Psoas muscle (tissue), 8 donors: ENCODE results near the gene UMAD1. TPM values are rescaled to one million over a fixed set of nuclear protein-coding genes. Genes with fewer than 3 reads are reported as not detected.

Experiments
- ATAC-seq, 4 donors: fragments of 200-7000 bp; cut with Tn5 transposase; one replicate each; pipeline ENCODE4 v1.9.1; 2020; ENCODE audit warnings: moderate library complexity in 3 of 4, mild to moderate bottlenecking in 2 of 4
- DNase-seq, 2 donors: peaks; one replicate each; pipeline ENCODE4 v3.0.0-alpha.2; 2020
- H3K27ac ChIP-seq: fragments of 200-600 bp; one replicate; pipeline ENCODE4 v1.8.0; 2022
- H3K27me3 ChIP-seq, 3 donors: fragments of 200-600 bp in 1 of 3; one replicate each; pipeline versions ENCODE4 v1.6.1 to v1.8.0; 2013 to 2022; ENCODE audit warnings: low read length in 2 of 3, mild to moderate bottlenecking in 2 of 3, moderate library complexity in 1 of 3; ENCODE audit not compliant: insufficient read depth in 3 of 3
- H3K36me3 ChIP-seq, 2 donors: fragments of 200-600 bp in 1 of 2; one replicate each; pipeline versions ENCODE4 v1.6.1 to v1.8.0; 2013 to 2022; ENCODE audit warnings: low read depth in 1 of 2, mild to moderate bottlenecking in 1 of 2, moderate library complexity in 1 of 2; ENCODE audit not compliant: insufficient read depth in 1 of 2
- H3K4me1 ChIP-seq: fragments of 200-600 bp; one replicate; pipeline ENCODE4 v1.8.0; 2022
- H3K4me3 ChIP-seq: fragments of 200-600 bp; one replicate; pipeline ENCODE4 v1.8.0; 2022; ENCODE audit warnings: mild to moderate bottlenecking
- H3K9me3 ChIP-seq: fragments of 200-600 bp; one replicate; pipeline ENCODE4 v1.8.0; 2022
- WGBS, 3 donors: extraction: QIAGEN DNeasy Blood & Tissue Kit; methylation state at CpG; one replicate each; pipeline versions ENCODE4 v1.1.6 to v1.1.7; 2013; 5-methylcytosine and 5-hydroxymethylcytosine counted together
- intact Hi-C, 2 donors: fragments of 100-400 bp; cut with DNase I; formaldehyde crosslinking; loops; one replicate each; pipeline versions ENCODE4 v1.11.0 to v1.14.2; 2022
- polyA plus RNA-seq, 3 donors: library from polyadenylated mRNA; stranded (reverse); fragments of 200-250 nt; gene quantifications; one replicate each; pipeline ENCODE4 v1.2.3, GENCODE V29; 2013
- total RNA-seq, 4 donors: library from RNA; stranded (reverse); fragmentation: NEBNext Ultra II Directional in 2 of 4; extraction: Animal tissue kit (Norgen Biotek cat#: 25700) in 2 of 4; gene quantifications; one replicate each; pipeline versions ENCODE4 v1.2.1 to v1.2.4, GENCODE V29; 2021 to 2023
- TF ChIP-seq, protein P1 (sequence below): fragments of 200-600 bp; IDR thresholded peaks from one replicate; pipeline ENCODE4 v1.8.0; 2022; ENCODE audit warnings: antibody characterized with exemption
- donor health status: healthy with polysubstance abuse.
- donor health status: DM: no; HTN: no; CAD: no; lungs with moderate emphysema.
- donor health status: Bipolar disorder and iron deficiency.
- donor health status: healthy.
- donor health status: DM: yes; HTN: yes; CAD: no.
- donor health status: DM: no; HTN: no; CAD: no.
- donor health status: DM: no; HTN: no; CAD: no.
- donor health status: DM: yes; HTN: yes; CAD: no.

UMAD1 gene
- total and polyA plus RNA-seq, 7 donors, result 6.2 to 19.1 (median 12.3) TPM

DNA sequence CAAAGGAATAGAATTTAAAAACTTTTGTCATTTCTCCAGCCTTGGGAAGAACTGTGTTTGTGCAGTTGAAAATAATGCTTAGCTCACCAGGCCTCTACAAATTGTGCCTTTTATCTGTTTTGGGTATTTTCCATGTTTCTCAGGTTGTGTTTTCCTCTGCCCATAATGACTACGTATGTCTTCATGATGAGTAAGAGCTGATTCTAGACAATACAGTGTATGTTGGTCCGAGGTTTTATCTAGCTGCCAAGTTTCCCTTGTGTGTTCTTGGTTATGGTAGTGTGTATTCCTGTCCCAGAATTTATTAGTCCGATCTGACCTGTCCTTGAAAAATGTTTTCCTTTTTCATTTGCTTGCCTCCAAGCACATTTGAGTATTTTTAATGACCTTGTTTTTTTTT is 244.3 kb downstream of the UMAD1 start:
- Histone ChIP-seq H3K4me1 (peaks cover 3% of the 10 kb centered on the region), H3K27me3 (no peaks in the 10 kb centered on the region), H3K27ac (no peak overlapping the region), H3K36me3 (no peaks in the 10 kb centered on the region), H3K9me3 (no peaks in the 10 kb centered on the region), H3K4me3 (no peak overlapping the region)
- WGBS, 3 donors, result 43 to 47% (median 47%) methylated on average over 3 of the region's 3 CpGs
- intact Hi-C loops, result no loop called here
- DNase-seq, result no peak
- no peak for ATAC-seq
- TF ChIP-seq, protein P1, sequence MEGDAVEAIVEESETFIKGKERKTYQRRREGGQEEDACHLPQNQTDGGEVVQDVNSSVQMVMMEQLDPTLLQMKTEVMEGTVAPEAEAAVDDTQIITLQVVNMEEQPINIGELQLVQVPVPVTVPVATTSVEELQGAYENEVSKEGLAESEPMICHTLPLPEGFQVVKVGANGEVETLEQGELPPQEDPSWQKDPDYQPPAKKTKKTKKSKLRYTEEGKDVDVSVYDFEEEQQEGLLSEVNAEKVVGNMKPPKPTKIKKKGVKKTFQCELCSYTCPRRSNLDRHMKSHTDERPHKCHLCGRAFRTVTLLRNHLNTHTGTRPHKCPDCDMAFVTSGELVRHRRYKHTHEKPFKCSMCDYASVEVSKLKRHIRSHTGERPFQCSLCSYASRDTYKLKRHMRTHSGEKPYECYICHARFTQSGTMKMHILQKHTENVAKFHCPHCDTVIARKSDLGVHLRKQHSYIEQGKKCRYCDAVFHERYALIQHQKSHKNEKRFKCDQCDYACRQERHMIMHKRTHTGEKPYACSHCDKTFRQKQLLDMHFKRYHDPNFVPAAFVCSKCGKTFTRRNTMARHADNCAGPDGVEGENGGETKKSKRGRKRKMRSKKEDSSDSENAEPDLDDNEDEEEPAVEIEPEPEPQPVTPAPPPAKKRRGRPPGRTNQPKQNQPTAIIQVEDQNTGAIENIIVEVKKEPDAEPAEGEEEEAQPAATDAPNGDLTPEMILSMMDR, result no peak

DNA sequence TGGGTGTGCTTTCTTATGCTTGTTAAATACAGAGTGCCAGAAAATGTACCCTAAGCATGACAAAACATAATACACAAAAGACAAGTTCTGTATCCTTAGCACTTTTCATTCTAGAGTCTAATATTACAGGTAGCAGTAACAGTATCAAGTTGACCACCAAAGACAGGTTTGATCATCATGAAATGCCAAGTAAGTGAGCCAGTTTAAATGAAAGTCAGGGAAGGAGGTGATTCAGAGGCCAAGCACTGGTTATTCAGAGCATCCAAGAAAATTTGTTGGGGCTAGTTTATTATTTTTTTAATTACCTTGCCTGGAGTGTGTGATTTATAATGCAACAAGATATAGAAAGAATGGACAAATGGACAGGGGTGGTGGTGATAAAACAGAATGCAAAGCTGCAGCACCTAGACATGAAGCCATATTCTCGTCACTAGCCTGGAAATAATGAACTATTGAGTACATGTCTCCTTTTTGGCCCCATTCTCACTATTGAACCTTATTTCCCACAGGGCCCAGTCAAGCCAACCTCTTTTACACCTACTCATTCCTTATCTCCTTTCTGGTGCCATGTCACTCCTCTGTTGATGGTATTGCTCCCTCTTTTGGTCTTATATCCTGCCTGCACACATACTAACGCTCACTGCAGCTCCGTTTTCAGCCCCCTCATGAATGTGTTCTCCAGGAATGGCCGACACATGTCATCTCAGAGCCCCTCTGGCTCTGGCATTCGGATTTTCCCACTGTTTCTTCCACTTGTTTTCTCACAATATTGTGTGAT is 249.4 kb downstream of the UMAD1 start:
- Histone ChIP-seq H3K27ac (no peak overlapping the region), H3K27me3 (no peaks in the 10 kb centered on the region), H3K9me3 (no peaks in the 10 kb centered on the region), H3K4me3 (no peak overlapping the region), H3K4me1 (no peaks in the 10 kb centered on the region), H3K36me3 (no peaks in the 10 kb centered on the region)
- DNase-seq (no peak), ATAC-seq (no peak)
- 95 to 97% (median 97%) methylated on average over 5 of the region's 5 CpGs for WGBS, 3 donors
- intact Hi-C loops, result no loop called here
- TF ChIP-seq, protein P1, result no peak

DNA sequence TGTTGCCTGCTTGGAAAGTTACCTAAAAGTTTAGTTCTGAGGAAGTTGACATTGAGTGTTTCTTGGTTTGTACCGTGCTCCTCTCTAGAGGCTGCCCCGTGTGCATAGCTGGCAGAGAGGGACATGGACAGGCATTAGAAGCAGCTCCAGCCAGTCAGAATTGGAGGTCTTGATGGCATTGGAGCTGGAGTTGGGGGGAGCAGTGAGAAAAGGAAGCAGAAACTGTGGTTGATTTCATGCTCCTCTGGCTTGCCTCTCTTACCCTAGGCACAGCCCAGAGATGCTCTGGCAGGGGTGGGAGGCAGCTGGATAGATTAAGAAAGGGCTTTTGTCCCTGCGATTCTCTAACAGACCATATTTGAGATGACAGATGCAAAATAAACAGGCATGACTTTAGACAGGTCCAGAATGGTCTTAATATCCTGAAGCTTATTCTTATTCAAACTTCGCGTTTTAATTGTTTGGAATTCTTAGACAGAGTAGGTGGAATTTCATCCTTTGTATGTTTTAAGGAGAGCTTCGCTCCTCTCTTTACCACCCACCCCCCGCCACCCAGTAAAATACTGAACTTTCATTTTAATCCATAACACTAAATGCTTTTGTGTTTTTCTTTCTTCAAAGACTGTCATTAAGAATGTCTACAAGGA is 254.6 kb downstream of the UMAD1 start:
- H3K4me1 ChIP-seq, result no peaks in the 10 kb centered on the region
- no peaks in the 10 kb centered on the region for H3K9me3 ChIP-seq
- DNase-seq, result no peak
- no peak overlapping the region for H3K27ac ChIP-seq
- no peaks in the 10 kb centered on the region for H3K36me3 ChIP-seq
- ATAC-seq, result no peak
- no peaks in the 10 kb centered on the region for H3K27me3 ChIP-seq
- TF ChIP-seq, protein P1, result no peak
- WGBS, 3 donors, result 47 to 56% (median 50%) methylated on average over 7 of the region's 7 CpGs
- intact Hi-C loops, result no loop called here
- no peak overlapping the region for H3K4me3 ChIP-seq

DNA sequence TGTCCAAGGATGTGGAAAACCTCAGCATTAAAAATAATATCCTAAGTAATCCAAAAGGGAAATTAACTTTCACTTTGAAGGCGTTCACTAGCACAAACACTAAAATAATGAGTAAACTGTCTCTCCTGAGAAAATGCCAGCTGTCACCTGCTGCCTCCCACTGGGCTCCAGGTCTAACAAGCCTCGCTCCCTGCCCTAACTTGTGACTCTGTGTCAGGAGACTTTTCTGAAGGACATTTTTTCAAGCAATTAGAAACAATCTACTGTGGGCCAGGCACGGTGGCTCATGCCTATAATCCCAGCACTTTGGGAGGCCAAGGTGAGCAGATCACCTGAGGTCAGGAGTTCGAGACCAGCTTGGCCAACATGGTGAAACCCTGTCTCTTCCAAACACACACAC is 255.2 kb downstream of the UMAD1 start:
- 56 to 68% (median 56%) methylated on average over 4 of the region's 4 CpGs for WGBS, 3 donors
- TF ChIP-seq, protein P1, result no peak
- H3K4me3 ChIP-seq, result no peak overlapping the region
- no peaks in the 10 kb centered on the region for H3K9me3 ChIP-seq
- no peaks in the 10 kb centered on the region for H3K4me1 ChIP-seq
- intact Hi-C loops, result no loop called here
- no peak for DNase-seq
- H3K36me3 ChIP-seq, result no peaks in the 10 kb centered on the region
- ATAC-seq, result no peak
- no peaks in the 10 kb centered on the region for H3K27me3 ChIP-seq
- no peak overlapping the region for H3K27ac ChIP-seq
